ENCODE measurements around the gene PNPLA6. TPM values are rescaled to one million over a fixed set of nuclear protein-coding genes. Genes with fewer than 3 reads are reported as not detected.

PNPLA6 gene
- total and polyA plus RNA-seq, 10 of the 15 experiments (the other 5 are each of a cell fraction or from before 2014, with no cell fraction given): 0.95 to 105 (median 40.0) TPM

DNA sequence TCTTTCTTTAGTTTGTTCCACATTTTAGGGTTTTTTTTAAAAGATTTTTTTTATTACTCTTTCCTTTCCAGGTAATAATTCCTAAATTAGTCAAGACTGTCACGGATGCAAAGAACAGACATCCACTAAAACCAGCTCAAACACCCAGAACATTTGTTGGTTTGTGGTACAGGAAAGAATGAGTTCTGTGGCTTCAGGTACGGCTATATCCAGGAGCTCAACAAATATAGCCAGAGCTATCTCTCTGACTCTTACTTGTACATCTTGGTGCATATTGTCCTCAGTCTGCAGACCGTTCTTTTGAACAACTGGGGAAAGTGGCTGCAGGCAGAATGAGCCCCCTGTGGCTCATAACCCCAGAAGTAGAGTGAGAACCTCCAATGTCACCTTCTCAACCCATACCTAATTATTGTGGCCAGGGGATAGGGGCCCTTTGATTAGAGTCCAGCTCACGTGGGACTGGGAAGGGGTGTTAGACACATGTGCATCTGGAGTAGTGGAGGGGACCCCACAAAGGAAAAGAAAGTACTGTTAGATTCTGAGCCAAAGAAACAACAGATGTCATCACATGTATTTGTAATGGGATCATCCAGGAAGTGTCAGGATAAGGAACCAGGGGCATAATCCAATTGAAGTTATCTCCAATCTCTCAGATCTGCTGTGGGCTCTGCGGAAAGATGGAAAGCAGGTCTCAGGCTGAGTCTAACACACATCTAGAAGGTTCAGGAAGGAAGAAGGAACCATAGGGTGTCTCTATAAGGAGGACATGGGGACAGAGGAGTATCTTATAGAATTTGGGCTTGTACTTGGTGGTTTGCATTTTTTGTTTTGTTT, 21.5 kb upstream of the PNPLA6 start:
- ChIA-PET CTCF (interaction anchor here (2.2 kb wide), 1 partner anchor 54 kb away, joined by 5 read pairs; no protein-coding TSS in a partner anchor), SMC1A (ENCODE audit: uncharacterized antibody, unreplicated experiment) (no interaction called here)

More for the DNA sequence above, 21.5 kb upstream of the PNPLA6 start:
- no peaks in the 10 kb centered on the region for H3K4me1 ChIP-seq (ENCODE audit: control insufficient read depth, insufficient read depth, low read length)
- intact Hi-C loops (cut with micrococcal nuclease; ENCODE audit: unreplicated experiment): no loop called here
- no peak overlapping the region for H3K27ac ChIP-seq (ENCODE audit: control insufficient read depth, insufficient read depth)
- H3K9ac ChIP-seq (ENCODE audit: control insufficient read depth, insufficient read depth, low read length): no peak overlapping the region
- no peak overlapping the region for H3K4me2 ChIP-seq (ENCODE audit: control insufficient read depth, insufficient read depth)
- no TSS peak for BruUV-seq (replicated peaks)
- FAIRE-seq: no peak
- RAD21 ChIA-PET (ENCODE audit: unreplicated experiment): no interaction called here
- H3K4me3 ChIP-seq: no peak overlapping the region
- no peak for TF ChIP-seq ZZZ3 (IDR thresholded peaks at IDR 0.05; ENCODE audit: control insufficient read depth, insufficient read length, low read depth)
- TF ChIP-seq SMAD5 (IDR thresholded peaks at IDR 0.05; ENCODE audit: low read depth): no peak
- no peak for TF ChIP-seq EED (IDR thresholded peaks at IDR 0.05; ENCODE audit: low read depth)
- TF ChIP-seq HDGF (IDR thresholded peaks at IDR 0.05): no peak
- TF ChIP-seq RAD21 (IDR thresholded peaks at IDR 0.05; ENCODE audit: insufficient read depth, low read depth, low read length): no peak
- TF ChIP-seq, protein P1, sequence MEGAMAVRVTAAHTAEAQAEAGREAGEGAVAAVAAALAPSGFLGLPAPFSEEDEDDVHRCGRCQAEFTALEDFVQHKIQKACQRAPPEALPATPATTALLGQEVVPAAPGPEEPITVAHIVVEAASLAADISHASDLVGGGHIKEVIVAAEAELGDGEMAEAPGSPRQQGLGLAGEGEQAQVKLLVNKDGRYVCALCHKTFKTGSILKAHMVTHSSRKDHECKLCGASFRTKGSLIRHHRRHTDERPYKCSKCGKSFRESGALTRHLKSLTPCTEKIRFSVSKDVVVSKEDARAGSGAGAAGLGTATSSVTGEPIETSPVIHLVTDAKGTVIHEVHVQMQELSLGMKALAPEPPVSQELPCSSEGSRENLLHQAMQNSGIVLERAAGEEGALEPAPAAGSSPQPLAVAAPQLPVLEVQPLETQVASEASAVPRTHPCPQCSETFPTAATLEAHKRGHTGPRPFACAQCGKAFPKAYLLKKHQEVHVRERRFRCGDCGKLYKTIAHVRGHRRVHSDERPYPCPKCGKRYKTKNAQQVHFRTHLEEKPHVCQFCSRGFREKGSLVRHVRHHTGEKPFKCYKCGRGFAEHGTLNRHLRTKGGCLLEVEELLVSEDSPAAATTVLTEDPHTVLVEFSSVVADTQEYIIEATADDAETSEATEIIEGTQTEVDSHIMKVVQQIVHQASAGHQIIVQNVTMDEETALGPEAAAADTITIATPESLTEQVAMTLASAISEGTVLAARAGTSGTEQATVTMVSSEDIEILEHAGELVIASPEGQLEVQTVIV (IDR thresholded peaks at IDR 0.05; ENCODE audit: borderline replicate concordance, partially characterized antibody): no peak
- no peak for TF ChIP-seq WRNIP1 (IDR thresholded peaks at IDR 0.05; ENCODE audit: borderline replicate concordance, low read depth, low read length)
- no peak for TF ChIP-seq SIX5 (IDR thresholded peaks at IDR 0.05; ENCODE audit: low read depth, low read length, severe bottlenecking)
- TF ChIP-seq, protein P2, sequence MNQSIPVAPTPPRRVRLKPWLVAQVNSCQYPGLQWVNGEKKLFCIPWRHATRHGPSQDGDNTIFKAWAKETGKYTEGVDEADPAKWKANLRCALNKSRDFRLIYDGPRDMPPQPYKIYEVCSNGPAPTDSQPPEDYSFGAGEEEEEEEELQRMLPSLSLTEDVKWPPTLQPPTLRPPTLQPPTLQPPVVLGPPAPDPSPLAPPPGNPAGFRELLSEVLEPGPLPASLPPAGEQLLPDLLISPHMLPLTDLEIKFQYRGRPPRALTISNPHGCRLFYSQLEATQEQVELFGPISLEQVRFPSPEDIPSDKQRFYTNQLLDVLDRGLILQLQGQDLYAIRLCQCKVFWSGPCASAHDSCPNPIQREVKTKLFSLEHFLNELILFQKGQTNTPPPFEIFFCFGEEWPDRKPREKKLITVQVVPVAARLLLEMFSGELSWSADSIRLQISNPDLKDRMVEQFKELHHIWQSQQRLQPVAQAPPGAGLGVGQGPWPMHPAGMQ (IDR thresholded peaks at IDR 0.05; ENCODE audit: borderline replicate concordance): no peak
- TF ChIP-seq TCF3 (IDR thresholded peaks at IDR 0.05; ENCODE audit: borderline replicate concordance, insufficient read depth, low read depth, low read length): no peak
- no peak for TF ChIP-seq EGR1 (IDR thresholded peaks at IDR 0.05; ENCODE audit: borderline replicate concordance in 1 of 2, low read depth in 2 of 2, low read length in 2 of 2)
- TF ChIP-seq, protein P3, sequence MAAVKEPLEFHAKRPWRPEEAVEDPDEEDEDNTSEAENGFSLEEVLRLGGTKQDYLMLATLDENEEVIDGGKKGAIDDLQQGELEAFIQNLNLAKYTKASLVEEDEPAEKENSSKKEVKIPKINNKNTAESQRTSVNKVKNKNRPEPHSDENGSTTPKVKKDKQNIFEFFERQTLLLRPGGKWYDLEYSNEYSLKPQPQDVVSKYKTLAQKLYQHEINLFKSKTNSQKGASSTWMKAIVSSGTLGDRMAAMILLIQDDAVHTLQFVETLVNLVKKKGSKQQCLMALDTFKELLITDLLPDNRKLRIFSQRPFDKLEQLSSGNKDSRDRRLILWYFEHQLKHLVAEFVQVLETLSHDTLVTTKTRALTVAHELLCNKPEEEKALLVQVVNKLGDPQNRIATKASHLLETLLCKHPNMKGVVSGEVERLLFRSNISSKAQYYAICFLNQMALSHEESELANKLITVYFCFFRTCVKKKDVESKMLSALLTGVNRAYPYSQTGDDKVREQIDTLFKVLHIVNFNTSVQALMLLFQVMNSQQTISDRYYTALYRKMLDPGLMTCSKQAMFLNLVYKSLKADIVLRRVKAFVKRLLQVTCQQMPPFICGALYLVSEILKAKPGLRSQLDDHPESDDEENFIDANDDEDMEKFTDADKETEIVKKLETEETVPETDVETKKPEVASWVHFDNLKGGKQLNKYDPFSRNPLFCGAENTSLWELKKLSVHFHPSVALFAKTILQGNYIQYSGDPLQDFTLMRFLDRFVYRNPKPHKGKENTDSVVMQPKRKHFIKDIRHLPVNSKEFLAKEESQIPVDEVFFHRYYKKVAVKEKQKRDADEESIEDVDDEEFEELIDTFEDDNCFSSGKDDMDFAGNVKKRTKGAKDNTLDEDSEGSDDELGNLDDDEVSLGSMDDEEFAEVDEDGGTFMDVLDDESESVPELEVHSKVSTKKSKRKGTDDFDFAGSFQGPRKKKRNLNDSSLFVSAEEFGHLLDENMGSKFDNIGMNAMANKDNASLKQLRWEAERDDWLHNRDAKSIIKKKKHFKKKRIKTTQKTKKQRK (IDR thresholded peaks at IDR 0.05; ENCODE audit: low read depth, low read length): no peak
- TF ChIP-seq ZNF207 (IDR thresholded peaks at IDR 0.05; ENCODE audit: borderline replicate concordance): no peak
- no peak for DNase-seq (ENCODE audit: low read depth, low spot score)
- ATAC-seq: no peak
- H3K9me3 ChIP-seq (replicated peaks; ENCODE audit: control insufficient read depth, insufficient read depth, low read length): no peaks in the 10 kb centered on the region
- 28% methylated on average over 5 of the region's 5 CpGs for WGBS (ENCODE audit: insufficient coverage, insufficient replicate concordance, low lambda C conversion rate, missing lambda C conversion rate)
- no peaks in the 10 kb centered on the region for H3K79me2 ChIP-seq (ENCODE audit: control insufficient read depth, insufficient read depth, low read length)
- POLR2A ChIA-PET: no interaction called here
- in situ Hi-C loops (cut with MboI): no loop called here
- H2AFZ ChIP-seq (ENCODE audit: control insufficient read depth, low read depth, low read length): no peak overlapping the region
- H3K36me3 ChIP-seq (ENCODE audit: control insufficient read depth in 2 of 2, insufficient read depth in 2 of 2, low read length in 1 of 2): no peaks in the 10 kb centered on the region
- H4K20me1 ChIP-seq (ENCODE audit: control insufficient read depth, insufficient read depth): no peaks in the 10 kb centered on the region
- peaks cover 3 to 4% of the 10 kb centered on the region in 2 experiments; a peak in 2 of 4 replicates for H3K27me3 ChIP-seq (replicated peaks in 1 of 2; ENCODE audit: control insufficient read depth in 2 of 2, insufficient read depth in 2 of 2, low read length in 1 of 2)

All from GM12878 (cell line).